Loucy (cell line): ENCODE data around the gene NKAIN2.

Experiments used
- EZH2phosphoT487 ChIP-seq: fragments of 200-600 bp; IDR thresholded peaks from 2 replicates; pipeline ENCODE4 v1.6.1; 2018; ENCODE audit warnings: antibody characterized with exemption, mild to moderate bottlenecking, moderate library complexity, borderline replicate concordance
- TF ChIP-seq, protein P1 (sequence below): fragments of 200-600 bp; sonication (generic); conservative IDR thresholded peaks from 2 replicates; pipeline ENCODE4 v1.5.1; 2014; ENCODE audit warnings: mild to moderate bottlenecking, antibody characterized with exemption, low read length

DNA sequence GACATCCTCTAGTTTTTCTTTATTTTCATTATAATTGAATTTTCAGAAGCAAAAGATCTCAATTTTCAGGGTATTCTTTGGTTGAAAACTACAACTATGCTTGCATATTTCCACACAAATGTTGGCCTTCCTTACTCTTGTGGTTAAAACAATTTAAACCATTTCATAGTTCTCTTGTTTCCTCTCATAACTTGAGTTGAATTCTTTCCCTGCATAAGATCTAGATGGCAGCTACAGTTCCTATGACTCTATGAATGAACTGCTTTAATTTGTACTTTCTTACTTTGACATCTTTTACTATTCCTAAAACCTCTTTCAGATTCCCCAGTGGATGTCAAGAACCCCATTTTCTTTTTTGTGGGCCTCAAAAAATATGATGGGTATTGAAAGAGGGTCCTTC lies 564.5 kb downstream of the NKAIN2 start:
- TF ChIP-seq, protein P1, sequence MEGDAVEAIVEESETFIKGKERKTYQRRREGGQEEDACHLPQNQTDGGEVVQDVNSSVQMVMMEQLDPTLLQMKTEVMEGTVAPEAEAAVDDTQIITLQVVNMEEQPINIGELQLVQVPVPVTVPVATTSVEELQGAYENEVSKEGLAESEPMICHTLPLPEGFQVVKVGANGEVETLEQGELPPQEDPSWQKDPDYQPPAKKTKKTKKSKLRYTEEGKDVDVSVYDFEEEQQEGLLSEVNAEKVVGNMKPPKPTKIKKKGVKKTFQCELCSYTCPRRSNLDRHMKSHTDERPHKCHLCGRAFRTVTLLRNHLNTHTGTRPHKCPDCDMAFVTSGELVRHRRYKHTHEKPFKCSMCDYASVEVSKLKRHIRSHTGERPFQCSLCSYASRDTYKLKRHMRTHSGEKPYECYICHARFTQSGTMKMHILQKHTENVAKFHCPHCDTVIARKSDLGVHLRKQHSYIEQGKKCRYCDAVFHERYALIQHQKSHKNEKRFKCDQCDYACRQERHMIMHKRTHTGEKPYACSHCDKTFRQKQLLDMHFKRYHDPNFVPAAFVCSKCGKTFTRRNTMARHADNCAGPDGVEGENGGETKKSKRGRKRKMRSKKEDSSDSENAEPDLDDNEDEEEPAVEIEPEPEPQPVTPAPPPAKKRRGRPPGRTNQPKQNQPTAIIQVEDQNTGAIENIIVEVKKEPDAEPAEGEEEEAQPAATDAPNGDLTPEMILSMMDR = no peak
- no peak for TF ChIP-seq EZH2phosphoT487
